ENCODE data around the gene SACS. TPM values are rescaled to one million over a fixed set of nuclear protein-coding genes. Genes with fewer than 3 reads are reported as not detected.

The SACS gene
- total RNA-seq, 1 donor from 2014 or later: 75.4 TPM

DNA sequence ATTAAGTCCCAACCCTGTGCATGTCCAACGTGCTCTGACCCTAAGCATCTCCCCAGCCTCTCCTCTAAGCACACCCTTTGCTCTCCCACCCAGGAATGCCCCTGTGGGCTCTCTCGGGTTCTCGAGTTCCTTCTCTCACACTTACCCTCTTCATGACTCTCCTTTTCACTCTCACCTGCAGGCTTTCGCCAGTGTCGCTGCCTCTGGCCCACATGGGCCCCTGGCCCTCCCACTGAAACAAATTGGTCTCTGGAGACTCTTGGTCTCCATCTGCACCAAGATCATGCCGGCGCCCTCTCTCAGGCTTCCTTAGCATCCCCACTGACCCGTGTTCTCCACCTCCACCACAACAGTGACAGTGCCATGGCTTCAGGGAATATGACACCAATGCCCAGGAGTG, 19.6 kb upstream of the SACS start:
- Mint-ChIP-seq H3K27me3 (ENCODE audit: low read depth) (no peaks in the 10 kb centered on the region), H3K27ac (ENCODE audit: unreplicated experiment) (no peak overlapping the region), H3K9me3 (no peaks in the 10 kb centered on the region), H3K4me1 (peaks cover 39% of the 10 kb centered on the region), H3K4me3 (no peak overlapping the region), H3K36me3 (ENCODE audit: low read depth) (no peaks in the 10 kb centered on the region)
- no peak for DNase-seq (ENCODE audit: low read depth, low spot score)
- TF ChIP-seq, protein P1, sequence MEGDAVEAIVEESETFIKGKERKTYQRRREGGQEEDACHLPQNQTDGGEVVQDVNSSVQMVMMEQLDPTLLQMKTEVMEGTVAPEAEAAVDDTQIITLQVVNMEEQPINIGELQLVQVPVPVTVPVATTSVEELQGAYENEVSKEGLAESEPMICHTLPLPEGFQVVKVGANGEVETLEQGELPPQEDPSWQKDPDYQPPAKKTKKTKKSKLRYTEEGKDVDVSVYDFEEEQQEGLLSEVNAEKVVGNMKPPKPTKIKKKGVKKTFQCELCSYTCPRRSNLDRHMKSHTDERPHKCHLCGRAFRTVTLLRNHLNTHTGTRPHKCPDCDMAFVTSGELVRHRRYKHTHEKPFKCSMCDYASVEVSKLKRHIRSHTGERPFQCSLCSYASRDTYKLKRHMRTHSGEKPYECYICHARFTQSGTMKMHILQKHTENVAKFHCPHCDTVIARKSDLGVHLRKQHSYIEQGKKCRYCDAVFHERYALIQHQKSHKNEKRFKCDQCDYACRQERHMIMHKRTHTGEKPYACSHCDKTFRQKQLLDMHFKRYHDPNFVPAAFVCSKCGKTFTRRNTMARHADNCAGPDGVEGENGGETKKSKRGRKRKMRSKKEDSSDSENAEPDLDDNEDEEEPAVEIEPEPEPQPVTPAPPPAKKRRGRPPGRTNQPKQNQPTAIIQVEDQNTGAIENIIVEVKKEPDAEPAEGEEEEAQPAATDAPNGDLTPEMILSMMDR (conservative IDR thresholded peaks at IDR 0.05): no peak

DNA sequence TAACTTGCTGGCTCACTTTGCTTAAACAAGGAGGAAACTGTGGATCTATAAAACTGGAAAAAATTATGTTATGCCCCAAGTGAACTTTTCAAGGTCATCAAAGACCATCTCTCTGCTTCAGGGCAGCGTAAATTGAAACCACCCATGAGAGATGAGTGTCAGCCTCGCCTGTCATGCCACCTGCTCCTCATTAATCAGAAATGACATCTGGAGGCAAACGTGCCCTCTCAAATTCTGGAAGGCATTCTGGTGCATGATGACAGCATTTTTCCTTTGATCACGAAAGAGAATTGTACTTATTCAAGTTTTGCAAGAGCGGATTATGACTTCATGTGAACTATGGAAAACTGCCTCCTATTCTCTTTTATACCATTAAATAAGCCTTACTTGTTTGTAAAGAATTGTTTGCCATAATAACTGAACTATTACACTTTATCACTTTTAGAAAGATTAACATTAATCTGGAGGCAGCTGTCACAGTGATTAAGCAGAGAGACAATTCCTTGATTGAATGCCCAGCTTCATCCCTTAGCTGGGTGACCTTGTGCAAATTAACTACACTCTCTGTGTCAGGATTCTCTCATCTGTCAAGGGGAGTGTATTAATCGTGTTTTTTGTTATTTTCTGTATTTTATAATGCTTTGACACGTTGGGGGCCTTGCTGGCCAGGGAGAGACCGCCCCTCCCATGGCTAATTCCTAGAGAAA, 17.0 kb upstream of the SACS start:
- H3K27ac Mint-ChIP-seq (ENCODE audit: unreplicated experiment): peak overlapping the region; percentile 92
- H3K9me3 Mint-ChIP-seq: no peaks in the 10 kb centered on the region
- no peak for DNase-seq (ENCODE audit: low read depth, low spot score)
- TF ChIP-seq, protein P1 (conservative IDR thresholded peaks at IDR 0.05): no peak
- peak overlapping the region; percentile 73 for H3K4me3 Mint-ChIP-seq
- H3K36me3 Mint-ChIP-seq (ENCODE audit: low read depth): no peaks in the 10 kb centered on the region
- peaks cover 40% of the 10 kb centered on the region for H3K4me1 Mint-ChIP-seq
- H3K27me3 Mint-ChIP-seq (ENCODE audit: low read depth): no peaks in the 10 kb centered on the region

DNA sequence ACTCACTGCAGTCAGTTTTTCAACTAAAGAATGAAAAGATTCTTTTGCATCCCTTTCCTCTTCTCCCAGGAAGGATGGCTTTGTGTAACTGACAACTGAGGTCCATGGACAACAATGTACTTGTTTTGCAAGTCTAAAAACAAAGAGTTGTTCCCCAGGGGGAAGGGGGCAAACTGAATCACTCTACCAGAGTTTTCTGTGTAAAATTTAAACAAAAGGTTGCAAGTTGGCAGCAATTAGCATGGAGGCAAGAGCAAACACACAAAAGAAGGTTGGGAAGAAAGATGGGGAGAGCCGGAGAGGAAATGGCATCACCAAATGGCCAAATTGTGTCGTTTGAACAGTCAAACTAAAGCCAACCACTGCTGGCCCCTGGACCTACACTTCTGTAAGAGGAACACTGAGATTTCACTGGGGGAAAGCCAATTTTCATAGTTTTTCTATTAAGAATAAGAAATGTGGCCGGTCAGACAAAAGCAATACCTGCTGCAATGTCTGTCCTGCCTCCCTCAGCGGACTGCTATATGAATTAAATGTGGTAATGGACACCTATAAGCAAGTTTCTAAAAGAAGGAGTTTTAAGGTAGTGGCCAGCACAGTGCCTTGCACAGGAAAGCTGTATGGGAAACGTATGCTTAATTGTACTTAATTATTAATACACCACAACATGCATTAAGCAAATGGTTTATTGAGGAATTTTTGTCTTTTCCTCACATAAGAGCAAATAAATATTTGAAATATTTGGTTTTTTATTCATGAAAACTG, 16.1 kb upstream of the SACS start:
- TF ChIP-seq, protein P1 (conservative IDR thresholded peaks at IDR 0.05): no peak
- Mint-ChIP-seq H3K4me1 (peaks cover 40% of the 10 kb centered on the region), H3K27me3 (ENCODE audit: low read depth) (no peaks in the 10 kb centered on the region), H3K9me3 (no peaks in the 10 kb centered on the region), H3K27ac (ENCODE audit: unreplicated experiment) (peak overlapping the region; percentile 78), H3K36me3 (ENCODE audit: low read depth) (no peaks in the 10 kb centered on the region), H3K4me3 (peak overlapping the region; percentile 43)
- no peak for DNase-seq (ENCODE audit: low read depth, low spot score)

DNA sequence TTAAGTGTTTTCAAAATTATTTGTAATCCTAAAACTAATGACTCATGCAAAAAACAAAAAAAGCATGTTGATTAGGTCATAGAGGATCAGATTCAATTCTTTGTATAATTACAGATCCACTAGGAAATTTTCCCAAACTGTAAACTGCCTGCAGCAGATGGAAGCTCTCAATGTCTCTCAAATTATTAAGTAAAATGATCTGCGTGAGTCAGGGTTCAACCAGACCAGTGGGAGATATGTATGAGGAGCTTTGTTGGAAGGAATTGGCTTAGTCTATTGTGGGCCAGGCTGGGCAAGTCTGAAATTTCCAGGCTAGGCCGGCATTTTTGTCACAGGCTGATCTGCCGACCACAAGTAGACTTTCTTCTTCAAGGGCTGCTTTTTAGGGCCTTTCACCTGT, 14.4 kb upstream of the SACS start:
- DNase-seq (ENCODE audit: low read depth, low spot score): no peak
- Mint-ChIP-seq H3K27me3 (ENCODE audit: low read depth) (no peaks in the 10 kb centered on the region), H3K36me3 (ENCODE audit: low read depth) (no peaks in the 10 kb centered on the region), H3K4me1 (peaks cover 49% of the 10 kb centered on the region), H3K27ac (ENCODE audit: unreplicated experiment) (peak overlapping the region; percentile 5), H3K4me3 (no peak overlapping the region), H3K9me3 (peaks cover 4% of the 10 kb centered on the region)
- TF ChIP-seq, protein P1 (conservative IDR thresholded peaks at IDR 0.05): no peak

DNA sequence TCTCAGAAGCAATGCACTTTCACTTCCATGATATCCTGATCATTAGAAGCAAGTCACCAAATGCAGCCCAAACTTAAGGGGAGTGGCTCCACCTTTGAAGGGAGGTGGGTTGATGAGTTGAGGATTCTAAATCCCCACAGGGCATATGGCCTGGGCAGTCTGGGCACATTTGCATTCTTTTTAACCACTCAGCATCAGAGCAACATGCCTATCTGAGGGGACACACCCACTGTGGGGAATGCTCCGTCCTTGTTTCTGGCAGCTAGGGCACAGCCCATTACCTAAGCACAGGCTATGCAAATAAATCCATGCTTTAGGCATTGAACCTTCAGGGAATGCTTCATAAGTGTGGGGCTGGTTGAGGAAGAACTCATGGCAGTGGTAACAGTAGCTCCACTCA, 12.3 kb upstream of the SACS start:
- TF ChIP-seq, protein P1 (conservative IDR thresholded peaks at IDR 0.05): no peak
- Mint-ChIP-seq H3K27me3 (ENCODE audit: low read depth) (no peaks in the 10 kb centered on the region), H3K9me3 (peaks cover 4% of the 10 kb centered on the region), H3K27ac (ENCODE audit: unreplicated experiment) (peak overlapping the region; percentile 38), H3K4me3 (no peak overlapping the region), H3K4me1 (peaks cover 41% of the 10 kb centered on the region), H3K36me3 (ENCODE audit: low read depth) (no peaks in the 10 kb centered on the region)
- DNase-seq (ENCODE audit: low read depth, low spot score): no peak

Measured in neural crest cell (in vitro differentiated cells).